Kidney capillary endothelial cell (primary cell): ENCODE results near the gene DEGS1.

Experiments used
- DNase-seq: peaks from one replicate; pipeline ENCODE4 v3.0.0-alpha.2; 2018; ENCODE audit warnings: low spot score

Gene DEGS1

DNA sequence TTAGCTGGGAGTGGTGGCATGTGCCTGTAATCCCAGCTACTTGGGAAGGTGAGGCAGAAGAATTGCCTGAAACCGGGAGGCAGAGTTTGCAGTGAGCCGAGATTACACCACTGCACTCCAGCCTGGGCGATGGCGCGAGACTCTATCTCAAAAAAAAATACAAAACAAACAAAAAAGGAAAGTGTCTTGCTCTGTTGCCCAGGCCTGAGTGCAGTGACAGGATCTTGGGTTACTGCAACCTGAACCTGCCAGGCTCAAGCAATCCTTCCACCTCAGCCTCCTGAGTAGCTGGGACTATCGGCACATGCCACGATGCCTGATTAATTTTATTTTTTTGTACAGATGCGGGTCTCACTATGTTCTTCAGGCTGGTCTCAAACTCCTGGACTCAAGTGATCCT is 33.3 kb downstream of the DEGS1 start:
- DNase-seq = no peak

DNA sequence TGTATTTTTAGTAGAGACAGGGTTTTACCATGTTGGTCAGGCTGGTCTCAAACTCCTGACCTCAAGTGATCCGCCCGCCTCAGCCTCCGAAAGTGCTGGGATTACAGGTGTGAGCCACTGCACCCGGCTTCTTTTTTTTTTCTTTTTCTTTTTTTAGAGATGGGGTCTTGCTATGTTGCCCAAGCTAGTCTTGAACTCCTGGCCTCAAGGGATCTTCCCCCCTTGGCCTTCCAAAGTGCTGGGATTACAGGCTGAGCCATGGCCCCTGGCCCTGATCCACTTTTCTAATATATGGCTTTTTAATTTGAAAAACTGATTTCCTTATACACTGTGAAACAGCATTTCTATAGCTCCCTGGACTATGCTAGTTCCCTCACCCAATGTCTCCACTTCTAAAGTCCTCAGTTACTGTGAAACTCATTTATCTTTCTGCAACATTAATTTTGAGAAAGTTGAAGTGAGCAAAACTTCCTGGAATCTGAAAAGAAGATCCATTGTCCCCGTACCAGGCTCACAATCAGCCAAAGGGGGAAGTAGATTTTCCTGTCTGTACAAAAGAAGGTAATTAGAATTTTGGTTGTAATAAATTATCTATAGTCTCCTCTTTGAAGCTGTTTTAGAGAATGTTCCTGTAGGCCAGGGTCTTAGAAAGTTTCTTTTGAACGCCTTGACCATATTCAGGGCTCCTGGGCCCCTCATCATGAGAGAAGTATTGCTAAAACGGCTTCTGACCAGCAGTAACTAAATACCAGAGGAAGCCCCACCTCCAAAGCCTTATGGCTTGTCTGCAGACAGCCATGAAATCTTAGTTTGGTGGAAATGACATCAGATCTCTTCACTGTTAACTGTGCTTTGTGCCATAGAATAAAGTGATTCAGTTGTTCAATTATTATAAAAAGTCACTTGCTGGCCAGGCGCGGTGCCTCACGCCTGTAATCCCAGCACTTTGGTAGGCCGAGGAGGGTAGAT is 34.9 kb downstream of the DEGS1 start:
- DNase-seq = peak; percentile 56

DNA sequence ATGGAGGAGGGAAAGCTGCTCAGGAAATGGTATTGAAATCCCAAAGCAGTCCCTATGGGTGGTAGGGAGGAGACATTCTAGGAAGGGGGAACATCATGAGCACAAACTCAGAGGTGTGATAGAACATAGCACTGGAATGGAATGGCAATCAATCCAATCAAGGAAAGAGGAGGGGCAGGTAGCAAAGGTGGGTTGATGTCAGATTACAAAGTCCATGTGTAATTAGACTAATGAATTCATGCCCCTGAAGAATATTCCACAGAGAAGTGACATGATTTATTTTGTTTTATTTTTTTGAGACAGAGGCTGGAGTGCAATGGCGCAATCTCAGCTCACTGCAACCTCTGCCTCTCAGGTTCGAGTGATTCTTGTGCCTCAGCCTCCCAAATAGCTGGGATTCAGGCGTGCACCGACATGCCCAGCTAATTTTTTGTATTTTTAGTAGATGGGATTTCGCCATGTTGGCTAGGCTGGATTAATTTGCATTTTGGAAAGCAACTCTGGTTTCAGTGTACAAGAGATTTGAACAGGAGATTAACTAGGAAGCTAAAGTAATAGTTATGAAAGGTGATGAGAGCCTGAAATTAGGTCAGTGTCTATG is 36.1 kb downstream of the DEGS1 start:
- no peak for DNase-seq

DNA sequence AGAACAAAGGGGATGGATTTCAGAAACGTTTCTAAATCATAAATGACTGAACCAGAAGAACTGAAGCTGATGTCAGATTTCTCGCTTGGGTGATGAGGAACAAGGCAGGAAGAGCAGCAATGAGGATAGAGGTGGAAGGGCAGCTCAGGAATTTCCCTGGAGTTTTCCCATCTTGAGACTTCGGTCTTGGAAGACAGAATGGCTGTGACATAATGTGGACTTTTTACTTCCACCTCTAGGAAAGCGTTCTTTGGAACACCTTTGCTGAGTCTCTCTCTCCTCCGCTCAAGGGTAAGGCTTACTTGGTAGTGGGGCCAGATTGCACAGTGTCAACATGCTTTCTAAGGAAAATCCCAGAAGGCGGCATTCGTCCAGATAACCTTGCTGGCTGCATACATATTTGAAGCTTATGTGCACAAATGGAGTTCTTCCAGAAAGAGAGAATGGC is 36.6 kb downstream of the DEGS1 start:
- DNase-seq = no peak

DNA sequence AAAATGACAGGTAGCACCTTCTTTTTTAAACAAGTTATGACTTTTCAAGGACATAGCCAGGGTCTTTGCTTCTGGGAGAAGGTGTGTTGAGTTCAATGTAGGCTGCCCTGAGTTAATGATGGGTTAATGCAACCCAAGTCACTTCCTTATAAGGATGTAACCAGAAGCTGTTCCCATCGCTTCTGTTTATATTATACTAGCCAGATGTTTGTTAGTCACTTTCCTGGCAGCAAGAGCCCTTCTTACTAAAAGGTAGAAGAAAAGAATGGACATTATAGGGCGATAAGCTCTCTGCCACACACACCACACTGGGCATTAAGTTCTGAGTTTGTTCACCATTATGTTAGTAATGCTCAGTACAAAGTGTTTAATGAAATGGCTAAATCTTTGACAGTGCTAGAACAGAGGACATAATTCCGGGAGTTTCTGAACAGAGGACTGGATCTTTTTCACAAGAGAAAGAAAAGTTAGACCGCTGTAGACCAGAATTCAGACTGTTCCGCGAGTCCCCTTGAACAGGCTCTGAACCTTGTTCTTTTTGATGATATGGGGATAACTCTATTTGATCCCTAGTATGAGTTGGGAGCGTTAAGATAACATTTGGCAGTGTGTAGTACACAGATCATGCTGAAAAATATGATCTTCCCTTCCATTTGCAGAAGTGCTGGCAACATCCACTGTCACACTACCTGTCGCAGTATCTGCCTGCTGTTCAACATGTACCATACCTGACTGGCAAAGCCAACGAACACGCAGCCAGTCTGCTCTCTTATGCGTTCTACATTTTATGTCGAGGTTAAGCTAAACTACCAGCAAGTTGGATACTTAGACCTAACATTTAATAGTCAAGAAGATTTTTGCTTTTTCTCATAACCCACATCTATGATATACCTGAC is 41.0 kb downstream of the DEGS1 start:
- peak; percentile 67 for DNase-seq

DNA sequence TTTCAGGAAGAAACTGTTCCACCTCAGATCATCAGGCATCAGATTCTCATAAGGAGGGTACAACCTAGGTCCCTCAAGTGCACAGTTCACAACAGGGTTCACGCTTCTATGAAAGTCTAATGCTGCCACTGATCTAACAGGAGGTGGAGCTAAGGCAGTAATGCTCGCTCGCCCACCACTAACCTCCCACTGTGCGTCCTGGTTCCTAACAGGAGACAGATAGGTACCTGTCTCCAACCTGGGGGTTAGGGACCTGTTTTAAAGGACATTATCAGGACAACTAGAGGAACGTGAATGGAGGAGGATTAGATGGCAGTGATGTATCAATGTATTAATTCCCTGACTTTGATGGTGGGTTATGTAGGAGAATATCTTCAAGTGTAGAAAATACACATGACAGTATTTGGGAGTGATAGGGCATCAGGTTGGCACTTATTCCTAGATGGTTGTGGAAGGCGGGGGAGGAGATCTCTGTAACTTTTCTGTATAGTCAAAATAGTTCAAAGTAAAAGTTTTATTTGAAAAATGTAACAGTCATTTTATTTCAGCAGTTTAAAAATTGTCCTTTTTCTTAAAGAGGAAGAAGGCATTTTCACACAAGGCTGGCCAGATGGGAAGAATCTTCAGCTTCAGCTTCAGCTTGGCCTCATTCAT is 43.9 kb downstream of the DEGS1 start:
- no peak for DNase-seq

DNA sequence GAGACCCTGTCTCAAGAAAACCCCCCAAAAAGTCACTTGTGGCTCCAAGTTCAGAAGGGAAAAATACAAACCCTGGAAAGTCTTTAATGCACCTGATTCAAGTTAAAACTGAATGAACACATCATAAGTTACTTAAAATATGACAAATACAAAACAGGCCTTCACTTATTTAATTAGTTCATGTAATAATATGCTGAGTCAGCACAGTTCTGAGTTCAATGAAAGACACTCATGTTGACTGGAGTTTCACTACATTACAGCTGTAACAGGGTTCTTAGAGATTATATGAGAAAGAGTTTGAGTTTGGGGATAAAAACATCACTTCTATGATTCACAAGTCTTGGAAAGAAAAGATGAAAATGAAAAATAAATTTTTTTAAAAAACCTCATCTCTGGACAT is 51.0 kb downstream of the DEGS1 start:
- DNase-seq = no peak

DNA sequence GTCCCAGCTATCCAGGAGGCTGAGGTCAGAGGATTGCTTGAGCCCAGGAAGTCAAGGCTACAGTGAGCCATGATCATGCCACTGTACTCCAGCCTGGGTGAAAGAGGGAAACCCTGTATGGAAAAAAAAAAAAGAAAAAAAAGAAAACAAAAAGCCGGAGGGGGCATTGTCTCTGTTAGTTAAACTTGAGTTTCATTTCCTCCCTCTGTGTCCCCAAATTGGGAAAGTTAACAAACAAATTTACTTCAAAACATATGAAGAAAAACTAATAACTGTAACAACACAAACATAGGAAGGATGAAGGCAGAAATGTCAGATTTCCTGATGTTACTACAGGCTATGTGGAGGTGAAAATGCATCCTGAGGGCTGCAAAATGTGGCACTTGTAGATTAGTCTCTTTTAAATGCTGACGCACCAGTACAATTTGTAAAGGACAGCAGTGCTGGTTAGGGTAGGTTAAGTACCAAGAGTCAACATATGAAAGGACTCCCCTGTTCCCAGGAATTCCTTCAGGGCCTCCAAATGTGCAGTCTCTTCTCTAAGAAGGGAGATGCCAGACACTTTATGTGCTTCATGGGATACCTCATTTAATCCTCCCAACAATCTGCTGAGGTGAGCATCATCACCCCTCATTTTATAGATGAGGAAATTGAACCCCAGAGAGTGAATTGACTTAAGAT is 52.9 kb downstream of the DEGS1 start:
- no peak for DNase-seq

DNA sequence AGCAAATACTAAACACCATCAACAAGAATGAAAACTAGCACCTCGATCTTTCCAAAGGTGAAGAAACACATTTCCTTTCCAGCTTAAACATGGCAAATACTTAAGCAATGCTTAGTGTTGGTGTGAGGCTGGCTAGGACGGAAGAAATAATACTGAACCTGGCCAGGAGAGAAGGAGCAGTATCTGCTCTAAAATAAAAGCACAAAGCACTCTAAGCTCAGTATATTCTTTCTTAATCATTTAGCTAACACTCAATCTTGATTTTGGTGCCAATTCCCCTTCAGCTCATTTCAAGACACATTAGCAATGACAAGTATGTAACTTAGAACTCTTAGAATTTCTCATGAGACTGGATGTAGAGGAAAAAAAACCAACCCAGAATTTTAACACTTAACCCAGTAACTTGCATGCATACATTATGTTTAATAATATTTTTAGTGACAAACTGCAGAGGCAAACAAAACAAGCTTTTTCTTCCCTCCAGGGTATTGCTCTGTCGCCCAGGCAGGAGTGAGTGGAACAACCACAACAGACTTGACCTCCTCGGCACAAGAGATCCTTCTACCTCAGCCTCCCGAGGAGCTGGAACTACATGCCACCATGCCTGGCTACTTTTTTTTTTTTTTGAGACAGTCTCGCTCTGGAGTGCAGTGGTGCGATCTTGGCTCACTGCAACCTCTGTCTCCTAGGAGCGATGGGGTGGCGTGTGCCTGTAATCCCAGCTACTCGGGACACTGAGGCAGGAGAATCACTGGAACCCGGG is 54.3 kb downstream of the DEGS1 start:
- DNase-seq = no peak

DNA sequence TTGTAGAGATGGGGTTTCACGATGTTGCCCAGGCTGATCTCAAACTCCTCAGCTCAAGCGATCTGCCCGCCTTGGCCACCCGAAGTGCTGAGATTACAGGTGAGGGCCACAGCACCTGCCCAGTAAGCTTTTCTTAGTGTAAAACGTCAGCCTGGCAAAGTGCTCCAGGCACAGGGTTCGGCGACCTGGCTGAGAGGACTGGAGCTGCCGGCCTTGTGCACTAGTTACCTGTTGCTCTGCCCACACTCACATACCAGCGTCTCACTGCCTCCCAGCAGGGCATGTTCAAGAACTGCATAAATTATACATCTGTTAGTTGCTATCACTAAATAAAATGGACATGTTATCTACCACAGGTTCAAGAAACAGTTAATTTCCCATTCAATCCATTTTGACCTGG is 55.2 kb downstream of the DEGS1 start:
- DNase-seq = no peak

DNA sequence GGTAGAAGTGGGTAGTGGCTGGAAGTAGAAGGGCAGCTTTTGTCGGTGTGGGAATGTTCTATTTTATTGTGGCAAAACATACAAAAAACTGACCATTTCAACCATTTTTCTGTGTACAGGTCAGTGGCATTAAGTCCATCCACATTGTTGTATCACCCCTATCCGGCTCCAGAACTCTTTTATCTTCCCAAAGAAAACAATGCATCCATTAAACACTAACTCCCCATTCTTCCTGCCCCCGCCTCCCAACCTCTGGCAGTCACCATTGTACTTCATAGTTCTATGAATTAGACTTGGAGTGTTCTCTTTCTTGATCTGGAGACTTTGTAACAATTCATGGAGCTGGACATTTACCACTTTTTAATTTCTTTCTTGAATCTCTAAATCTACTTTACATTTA is 55.7 kb downstream of the DEGS1 start:
- DNase-seq = no peak
